SKM-1 (cell line): ENCODE measurements around the gene TIMM13.

Experiments used
- DNase-seq: peaks from one replicate; lab custom pipeline; 2025; ENCODE audit not compliant: unreplicated experiment; lab: John Stamatoyannopoulos, UW

Gene TIMM13

DNA sequence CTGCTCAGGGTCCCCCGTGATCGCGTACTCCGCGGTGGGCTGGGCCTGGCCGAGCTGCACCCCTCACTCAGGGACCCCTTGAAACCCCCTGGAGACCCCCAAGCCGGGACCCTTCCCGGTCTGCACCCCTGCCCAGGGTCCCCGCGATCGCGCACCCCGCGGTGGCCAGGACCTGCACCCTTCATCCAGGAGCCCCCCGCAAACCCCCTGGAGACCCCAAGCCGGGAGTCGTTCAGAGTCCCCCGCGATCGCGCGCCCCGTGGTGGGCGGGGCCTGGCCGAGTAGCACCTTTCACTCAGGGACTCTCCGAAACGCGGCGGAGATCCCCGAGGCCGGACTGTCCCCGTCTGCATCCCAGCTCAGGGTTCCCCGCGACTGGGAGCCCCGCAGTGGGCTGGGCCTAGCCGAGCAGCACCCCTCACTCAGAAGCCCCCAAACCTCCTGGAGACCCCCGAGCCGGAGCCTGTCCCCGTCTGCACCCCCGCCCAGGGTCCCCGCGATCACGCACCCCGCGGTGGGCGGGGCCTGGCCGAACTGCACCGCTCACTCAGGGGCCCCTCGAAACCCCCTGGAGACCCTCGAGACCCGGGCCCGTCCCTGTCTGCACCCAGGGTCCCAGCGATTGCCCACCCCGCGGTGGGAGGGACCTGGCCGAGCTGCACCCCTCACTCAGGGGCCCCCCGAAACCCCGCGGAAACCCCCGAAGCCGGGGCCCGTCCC lies 28.6 kb upstream of the TIMM13 start:
- no peak for DNase-seq

DNA sequence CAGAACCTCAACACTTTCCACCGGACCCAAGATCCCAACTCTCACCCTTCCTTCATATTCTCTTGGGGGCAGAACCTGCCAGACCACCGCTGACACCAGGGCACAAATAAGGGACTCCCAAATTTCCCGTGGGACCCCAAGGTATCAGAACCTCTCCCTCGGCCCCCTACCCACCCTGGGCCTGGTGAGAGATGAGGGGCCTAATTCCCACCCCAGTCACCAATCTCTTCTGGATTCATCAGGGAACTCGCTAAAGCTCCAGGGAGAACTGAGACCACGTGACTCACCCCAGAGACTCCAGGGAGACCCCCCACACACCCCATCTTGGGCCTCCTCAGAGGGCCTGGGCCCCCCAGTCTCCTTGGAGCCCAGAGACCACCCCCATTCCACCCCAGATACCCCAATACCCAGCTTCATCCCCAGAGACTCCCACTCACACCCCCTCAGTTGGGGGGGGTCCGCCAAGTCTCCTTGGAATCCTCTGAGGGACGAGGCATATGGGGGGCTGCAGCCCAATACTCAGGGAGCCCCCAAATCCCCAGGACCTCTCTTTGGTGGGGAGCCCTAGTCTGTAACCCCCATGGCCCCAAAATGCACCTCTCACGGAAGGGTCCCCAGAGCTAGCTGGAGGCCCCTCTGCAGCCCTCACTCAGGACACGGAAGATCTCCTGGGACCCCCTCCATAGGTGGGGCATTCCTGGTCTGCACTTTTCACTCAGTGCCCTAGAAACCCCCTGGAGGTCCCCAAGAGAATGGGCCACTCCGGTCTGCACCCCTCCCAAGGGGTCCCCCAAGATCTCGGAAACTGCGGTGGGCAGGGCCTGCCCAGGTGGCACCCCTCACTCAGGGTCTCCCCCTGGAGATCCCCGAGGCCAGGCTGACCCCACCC lies 27.8 kb upstream of the TIMM13 start:
- no peak for DNase-seq

DNA sequence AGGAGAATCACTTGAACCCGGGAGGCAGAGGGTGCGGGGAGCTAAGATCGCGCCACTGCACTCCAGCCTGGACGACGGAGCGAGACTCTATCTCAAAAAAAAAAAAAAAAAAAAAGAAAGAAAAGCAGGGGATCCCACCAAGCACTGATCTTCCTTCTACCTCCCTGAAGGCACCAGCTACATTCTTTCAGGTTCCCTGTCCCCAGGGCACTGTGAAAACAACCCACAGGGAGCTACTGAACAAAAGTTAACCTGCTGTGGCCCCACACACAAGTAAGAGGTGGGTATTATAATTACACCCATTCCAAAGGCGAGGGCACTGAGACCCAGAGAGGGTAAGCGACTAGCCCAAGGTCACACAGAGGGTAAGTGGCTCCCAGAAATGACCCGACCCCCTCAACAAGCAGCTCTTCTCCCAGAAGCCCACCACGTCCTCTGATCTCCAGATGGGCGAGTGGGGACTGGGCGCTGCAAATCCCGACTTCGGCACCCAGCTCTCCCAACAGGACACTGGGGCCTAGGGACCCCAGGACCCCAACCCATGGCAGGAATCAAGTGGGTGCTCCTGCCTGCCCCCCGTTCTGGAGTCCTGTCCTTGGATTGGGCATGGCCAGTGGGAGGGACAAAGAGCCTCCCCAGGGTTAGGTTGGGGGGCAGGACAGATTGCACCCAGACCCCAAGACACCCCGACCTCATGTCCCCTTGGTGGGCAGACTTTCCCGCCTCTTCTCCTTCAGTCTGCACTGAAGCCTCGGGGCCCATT lies 27.0 kb upstream of the TIMM13 start:
- no peak for DNase-seq

DNA sequence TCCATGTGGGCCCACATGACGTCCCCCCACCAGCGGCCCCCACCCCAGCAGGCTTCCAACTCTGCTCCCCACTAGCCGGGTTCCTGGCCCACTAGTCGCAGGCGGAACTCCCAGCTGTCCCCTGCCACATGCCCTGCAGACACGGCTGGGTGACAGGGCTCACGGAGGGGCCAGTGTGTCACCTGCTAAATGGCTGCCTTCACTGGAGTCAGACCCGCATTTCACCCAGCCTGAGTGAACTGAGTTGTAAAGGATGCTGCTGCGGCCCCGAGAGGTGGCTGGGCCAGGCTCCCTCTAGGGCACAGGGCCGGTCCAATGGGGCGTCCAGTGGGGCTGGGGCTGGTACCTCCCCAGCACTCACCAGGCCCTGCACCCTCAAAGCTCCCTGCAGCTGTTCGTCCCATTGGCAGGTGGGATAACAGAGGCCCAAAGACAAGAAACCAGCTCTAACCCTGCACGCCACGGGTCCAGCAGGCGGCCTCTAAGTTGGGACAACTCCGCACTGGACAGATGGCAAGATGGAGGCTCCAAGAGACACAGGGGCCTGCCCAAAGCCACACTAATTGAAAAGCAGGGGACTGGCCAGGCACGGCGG lies 26.1 kb upstream of the TIMM13 start:
- no peak for DNase-seq

DNA sequence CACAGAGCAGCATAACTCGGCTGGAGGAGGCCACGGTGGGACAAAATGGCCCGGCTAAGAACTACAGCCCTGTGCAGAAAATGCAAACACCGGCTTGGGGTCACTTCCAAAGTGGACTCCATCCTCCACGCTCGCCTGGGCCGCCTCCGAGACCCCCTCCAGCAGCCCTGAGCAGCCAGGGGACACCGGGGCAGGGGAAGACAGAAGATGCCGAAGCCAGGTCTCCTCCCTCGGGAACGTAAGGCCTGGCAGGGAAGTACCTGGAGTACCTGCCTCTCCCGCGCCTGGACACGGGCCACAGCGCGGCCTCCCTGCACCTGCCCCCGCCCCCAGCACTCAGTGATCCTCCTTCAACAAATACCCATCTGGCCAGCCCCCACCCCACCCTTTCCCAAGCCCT lies 24.4 kb upstream of the TIMM13 start:
- DNase-seq, result no peak

DNA sequence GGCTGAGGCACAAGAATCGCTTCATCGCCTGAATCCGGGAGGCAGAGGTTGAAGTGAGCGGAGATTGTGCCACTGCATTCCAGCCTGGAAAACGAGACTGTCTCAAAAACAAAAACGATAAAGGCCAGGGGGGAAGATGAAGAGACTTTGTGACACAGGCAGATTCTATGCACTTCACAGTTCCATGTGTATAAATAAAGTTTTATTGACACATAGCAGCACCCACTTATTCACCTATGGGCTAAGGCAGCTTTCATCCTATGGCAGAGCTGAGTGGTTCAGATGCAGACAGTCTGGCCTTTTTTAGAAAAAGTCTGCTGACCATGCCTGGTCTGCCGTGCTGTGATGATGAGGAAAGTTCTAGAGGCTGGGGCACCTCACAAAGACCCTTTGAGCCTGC lies 23.8 kb upstream of the TIMM13 start:
- no peak for DNase-seq

DNA sequence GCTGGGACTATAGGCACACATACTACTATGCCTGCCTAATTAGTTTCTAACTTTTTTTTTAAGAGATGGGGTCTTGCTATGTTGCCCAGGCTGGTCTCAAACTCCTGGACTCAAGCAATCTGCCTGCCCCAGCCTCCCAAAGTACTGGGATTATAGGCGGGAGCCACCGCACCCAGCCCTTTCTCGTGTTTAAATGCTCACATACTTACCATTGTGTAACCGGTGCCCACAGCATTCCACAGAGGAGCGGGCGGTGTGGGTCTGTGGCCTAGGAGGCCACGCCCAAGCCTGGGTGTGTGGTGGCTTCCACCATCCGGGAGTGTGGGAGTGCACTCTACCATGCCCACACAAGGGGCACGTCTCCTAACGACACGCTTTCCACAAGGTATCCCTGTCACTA lies 21.6 kb upstream of the TIMM13 start:
- no peak for DNase-seq

DNA sequence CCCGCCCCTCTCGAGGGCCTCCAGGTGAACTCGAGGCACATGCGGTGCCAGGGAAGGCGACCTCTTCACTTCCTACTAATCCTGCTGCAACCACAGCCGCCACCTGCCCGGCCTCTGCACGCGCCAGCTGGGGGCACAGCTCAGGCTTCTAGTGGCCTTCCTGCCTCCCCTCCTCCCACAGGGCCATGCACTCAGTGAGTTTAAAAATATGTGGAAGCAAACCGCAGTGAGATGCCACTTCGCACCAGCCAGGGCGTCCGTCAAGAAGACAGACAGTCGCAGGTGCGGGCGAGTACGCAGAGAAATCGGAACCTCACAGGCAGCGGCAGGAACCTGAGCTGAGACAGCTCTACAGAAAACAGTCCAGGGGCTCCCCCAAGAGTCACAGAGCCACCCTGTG lies 19.0 kb upstream of the TIMM13 start:
- DNase-seq, result no peak

DNA sequence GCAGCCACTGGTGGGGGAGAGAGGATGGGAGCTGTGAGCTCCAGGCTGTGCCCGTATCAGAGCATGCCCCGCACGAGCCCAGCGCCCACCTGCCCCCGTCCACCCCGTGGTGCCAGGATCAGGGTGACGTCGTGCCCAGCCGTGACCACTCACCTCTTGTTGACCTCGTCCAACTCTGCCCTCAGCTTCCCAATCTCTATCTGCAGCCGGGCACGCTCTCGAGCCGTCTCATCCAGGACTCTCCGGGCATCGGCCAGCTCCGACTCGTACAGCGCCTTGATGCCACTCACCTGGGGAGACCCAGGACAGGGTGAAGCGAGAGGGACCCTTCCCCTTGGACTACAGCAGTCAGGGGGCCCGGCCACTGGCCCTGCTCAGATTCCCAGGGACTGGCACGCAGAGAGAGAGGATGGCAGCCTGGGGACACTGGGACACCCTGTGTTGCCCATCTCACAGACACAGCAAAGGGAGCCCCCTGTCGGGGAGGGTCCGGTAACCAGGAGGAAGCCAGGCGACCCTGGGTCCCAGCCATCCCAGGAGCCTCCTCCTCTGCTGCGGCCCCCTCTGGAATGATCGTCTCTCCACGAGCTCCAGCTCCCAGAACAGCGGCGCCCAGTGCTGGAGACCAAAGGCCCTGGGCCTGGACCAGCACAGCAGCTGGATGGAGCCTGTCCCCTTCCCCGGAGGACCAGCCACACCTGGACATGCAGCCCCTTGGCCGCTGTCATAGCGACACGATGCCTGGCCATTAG lies 17.0 kb upstream of the TIMM13 start:
- DNase-seq, result no peak

DNA sequence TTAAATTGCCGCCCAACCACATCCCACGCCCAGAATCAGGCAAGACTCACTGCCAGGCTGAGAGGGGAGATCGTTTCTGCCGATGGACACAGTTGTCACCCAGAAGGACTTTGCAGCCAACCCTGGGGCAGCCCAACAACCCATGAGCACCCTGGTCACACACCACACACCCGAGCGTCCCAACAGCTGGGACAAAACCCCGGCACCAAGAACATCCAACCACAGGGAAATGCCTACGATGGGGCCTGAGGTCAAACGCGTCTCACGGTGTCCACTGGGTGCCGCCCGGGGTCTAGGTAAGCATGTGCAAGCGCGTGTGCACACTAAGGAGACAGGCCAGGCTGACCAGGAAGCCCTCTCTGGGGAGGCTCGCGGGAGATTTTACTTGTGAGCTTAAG lies 16.4 kb upstream of the TIMM13 start:
- DNase-seq, result no peak

DNA sequence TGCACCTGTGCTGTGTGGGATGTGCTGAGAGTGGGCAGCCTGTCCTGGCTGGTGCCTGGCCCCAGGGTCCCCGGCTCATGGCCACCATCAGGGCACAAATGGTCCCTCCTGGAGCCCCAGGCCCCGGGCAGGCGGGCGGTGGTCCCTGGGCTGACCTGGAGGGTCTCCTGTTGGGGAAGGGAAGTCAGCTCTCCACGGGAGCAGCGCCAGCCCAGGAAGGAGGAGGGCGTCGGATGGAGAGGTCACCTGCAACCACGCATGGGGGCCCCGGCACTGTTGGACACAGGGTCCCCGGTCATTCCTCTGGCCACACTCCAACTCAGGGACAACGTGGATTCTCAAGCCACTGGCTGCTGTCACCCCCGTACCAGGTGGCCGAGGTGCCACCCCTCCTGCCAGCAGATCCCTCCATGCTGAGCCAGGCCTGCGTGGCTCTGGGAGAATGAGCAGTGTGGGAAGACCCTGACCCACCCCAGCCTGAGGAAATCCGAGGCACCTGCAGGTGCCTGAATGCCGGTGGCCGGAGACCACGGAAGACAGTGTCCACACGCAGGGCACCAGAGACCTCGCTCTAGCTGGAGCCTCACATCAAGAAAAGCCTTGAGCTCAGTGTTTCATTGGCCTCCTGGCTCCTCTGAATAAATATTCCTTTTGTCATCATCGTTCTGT lies 15.9 kb upstream of the TIMM13 start:
- no peak for DNase-seq

DNA sequence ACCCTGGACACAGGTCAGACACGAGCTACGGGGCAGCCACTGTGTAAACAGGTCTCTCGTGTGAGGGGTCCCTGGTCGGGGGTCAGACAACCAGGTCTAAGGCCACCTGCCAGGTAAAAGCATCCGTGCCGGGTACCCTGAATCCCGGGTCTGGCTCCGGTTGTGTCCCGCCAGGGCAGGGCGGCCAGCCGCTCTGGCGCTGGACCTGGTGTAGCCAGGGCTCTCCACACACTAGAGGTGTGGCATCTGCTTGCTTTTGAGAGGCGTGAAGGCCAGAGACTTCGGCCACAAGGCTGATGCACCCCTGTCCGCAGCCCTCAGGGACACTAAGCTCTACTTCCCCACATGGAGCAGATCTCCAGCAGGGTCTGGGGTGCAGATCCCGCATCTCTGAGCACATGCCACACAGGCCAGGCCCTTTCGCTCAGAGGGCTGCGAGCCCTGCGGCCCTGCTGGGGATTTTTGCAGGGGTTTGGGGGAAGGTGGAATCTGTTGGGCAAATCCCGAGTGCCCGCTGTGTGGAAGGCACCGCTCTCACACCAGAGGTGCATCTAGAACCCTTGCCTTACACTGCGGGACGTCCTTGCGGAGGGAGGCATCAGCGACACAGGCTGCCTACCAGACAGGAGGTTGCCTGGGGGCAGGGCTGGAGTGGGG lies 13.8 kb upstream of the TIMM13 start:
- DNase-seq, result no peak

DNA sequence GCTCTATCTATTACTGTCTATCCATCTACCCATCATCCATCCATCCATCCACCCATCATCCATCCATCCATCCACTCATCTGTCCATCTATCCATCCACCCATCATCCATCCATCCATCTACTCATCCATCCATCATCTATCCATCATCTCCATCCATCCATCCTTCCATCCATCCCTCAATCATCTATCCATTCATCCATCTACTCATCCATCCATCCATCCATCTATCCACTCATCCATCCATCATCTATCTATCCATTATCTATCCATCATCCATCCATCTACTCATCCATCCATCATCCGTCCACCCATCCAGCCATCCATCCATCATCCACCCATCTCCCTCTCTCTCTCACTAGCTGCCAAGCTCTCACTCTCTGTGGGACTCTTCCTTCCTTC lies 13.1 kb upstream of the TIMM13 start:
- DNase-seq, result no peak

DNA sequence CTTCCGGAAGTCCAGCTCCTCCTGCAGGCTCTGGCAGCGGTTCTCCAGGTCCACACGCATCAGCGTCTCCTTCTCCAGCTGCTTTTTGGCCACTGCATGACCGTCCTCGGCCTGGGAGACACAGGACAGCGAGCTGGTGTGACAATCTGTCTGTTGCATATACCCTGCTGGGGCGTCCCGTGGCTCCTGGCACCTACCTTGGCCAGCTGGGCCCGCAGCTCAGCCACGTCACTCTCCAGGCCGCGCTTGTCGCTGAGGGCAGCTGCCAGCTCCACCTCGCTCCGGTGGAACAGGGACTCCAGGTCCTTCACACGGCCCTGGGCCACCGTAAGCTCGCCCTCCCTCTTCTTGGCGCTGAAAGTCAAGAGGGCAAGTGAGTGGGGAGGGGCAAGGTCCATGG lies 10.8 kb upstream of the TIMM13 start:
- no peak for DNase-seq

DNA sequence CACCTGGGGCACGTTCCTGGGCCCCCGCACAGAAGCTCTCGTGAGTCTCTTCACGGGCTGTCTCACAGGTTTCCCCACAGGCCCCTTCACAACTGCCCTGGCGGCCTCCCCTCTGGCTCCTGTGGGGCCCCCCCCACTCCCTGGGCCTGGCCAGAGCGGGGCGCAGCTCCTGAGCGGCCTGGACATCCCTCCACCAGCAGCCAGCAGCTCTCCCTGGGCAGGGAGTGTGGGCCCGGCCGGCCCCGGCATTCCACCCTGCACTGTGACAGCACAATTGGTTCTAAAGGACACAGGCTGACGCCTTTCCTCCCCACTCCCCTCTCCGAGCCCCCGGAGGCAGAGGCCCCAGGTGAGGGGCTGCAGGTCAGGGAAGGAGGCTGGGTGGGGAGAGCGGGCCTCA lies 9.5 kb upstream of the TIMM13 start:
- no peak for DNase-seq

DNA sequence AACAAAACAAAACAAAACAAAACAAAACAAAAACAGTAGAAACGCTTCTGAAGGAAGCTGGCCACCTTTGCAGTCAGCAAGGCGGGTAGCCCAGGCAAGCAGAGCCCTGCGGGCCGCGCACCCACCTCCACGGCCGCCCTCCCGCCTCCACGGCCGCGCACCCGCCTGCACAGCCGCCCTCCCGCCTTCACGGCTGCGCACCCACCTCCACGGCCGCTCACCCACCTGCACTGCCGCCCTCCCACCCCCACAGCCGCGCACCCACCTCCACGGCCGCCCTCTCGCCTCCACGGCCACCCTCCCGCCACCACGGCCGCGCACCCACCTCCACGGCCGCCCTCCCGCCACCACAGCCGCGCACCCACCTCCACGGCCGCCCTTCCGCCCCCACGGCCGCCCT lies 9.0 kb upstream of the TIMM13 start:
- DNase-seq, result no peak

DNA sequence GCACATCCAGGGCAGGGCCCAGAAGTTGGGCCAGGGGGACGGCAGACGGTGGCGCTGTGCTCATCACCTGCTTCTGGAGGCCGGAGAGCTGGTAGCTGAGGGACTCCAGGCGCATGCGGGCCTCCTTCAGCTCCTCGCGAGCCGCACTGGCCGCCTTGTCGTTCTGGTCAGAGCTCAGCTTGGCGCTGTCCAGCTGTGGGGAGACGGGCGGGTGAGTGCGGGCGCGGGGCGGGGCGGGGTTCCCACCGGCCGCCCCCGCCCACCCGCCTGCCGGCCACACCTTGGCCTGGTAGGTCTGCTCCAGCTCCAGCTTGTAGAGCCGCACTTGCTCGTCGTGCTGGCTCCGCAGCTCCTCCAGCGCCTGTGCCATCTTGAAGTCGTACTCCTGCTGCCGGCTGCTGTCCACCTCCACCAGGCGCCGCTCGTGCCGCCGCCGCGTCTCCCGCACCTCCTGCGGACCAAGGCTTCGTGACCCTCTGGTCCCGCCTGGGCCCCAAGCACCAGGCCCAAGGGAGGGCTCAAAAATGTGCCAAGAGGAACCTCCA lies 7.4 kb upstream of the TIMM13 start:
- no peak for DNase-seq

DNA sequence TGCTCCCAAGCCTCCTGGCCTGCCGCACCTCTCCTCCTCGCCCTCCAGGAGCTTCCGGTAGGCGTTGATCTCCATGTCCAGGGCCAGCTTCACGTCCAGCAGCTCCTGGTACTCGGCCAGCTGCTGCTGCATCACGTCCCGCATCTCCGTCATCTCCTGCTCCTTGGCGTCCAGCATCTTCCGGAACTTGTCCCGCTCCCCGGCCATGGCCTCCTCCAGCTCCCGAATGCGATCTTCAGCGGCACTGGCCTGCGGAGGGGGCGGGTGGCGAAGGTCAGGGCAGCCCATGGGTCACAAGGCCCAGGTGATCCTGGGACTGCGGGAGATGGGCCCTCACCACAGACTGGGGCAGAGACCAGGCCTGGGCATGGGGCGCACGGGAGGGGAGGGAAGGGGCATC lies 6.9 kb upstream of the TIMM13 start:
- no peak for DNase-seq

DNA sequence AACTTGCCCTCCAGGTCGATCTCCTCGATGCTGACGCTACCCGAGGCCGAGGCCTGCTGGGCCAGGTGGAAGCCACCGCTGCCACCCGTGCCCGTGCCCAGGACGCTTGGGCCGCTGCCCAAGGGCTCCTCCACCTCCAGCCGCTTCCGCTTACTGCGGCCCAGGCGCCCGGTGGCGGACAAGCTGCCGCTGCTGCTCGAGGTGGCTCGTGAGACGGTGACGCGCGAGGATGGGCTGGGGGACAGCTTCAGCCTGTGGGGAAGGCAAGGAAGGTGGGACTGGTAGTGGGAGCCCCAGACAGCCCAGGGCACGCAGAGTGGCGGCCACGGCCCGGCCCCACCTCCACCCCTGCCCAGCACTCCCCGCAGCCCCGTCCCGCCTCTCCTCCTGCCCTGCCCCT lies 6.5 kb upstream of the TIMM13 start:
- DNase-seq, result no peak
